H1 (cell line): Measurements from ENCODE around the gene PPM1L. TPM values are rescaled to one million over a fixed set of nuclear protein-coding genes. Genes with fewer than 3 reads are reported as not detected.

Experiments
- CTCF ChIA-PET: fragments of 300-600 bp; sonication (Branson Sonifier 250); formaldehyde crosslinking; loops from one replicate; lab custom pipeline; 2021; ENCODE audit not compliant: partially characterized antibody; lab: Charles Lee
- POLR2A ChIA-PET: fragments of 300-600 bp; sonication (Branson Sonifier 250); formaldehyde crosslinking; loops from one replicate; lab custom pipeline; 2021; ENCODE audit warnings: inconsistent platforms; ENCODE audit not compliant: partially characterized antibody; lab: Charles Lee
- DNase-seq, 2 experiments: peaks; one replicate each; pipeline versions ENCODE4 v3.0.0 to v3.0.0-alpha.2; 2010 to 2022; ENCODE audit warnings: low spot score in 2 of 2, low read depth in 1 of 2, mixed read lengths in 1 of 2
- FAIRE-seq: peaks from 2 replicates; lab custom pipeline; 2011; peaks lifted over from hg19 to GRCh38; lab: Jason Lieb, UNC
- H2AFZ ChIP-seq: 2 replicates; pipeline ENCODE4 v1.8.1; 2012; ENCODE audit warnings: low read length, inconsistent platforms
- H2AK5ac ChIP-seq: 2 replicates; pipeline ENCODE4 v1.6.1; 2013; ENCODE audit warnings: low read depth, low read length
- H2BK120ac ChIP-seq: replicated peaks from 2 replicates; pipeline ENCODE3; 2013; ENCODE audit warnings: low read depth, low read length, inconsistent platforms
- H2BK12ac ChIP-seq: 2 replicates; pipeline ENCODE4 v1.6.1; 2013; ENCODE audit warnings: low read depth, low read length
- H2BK15ac ChIP-seq: 2 replicates; pipeline ENCODE4 v1.6.1; 2013; ENCODE audit warnings: low read length
- H2BK20ac ChIP-seq: 2 replicates; pipeline ENCODE4 v1.6.1; 2013; ENCODE audit warnings: low read length
- H2BK5ac ChIP-seq: 2 replicates; pipeline ENCODE4 v1.6.1; 2013; ENCODE audit warnings: low read depth, low read length
- H3K14ac ChIP-seq: 2 replicates; pipeline ENCODE4 v1.6.1; 2013; ENCODE audit warnings: inconsistent platforms; ENCODE audit not compliant: insufficient read length
- H3K18ac ChIP-seq: 2 replicates; pipeline ENCODE4 v1.6.1; 2013; ENCODE audit warnings: low read length; ENCODE audit errors: extremely low read depth
- H3K23ac ChIP-seq: 2 replicates; pipeline ENCODE4 v1.6.1; 2013; ENCODE audit warnings: inconsistent platforms; ENCODE audit not compliant: insufficient read length
- H3K23me2 ChIP-seq: 2 replicates; pipeline ENCODE4 v1.6.1; 2013; ENCODE audit warnings: low read depth, low read length
- H3K27ac ChIP-seq: 2 replicates; pipeline ENCODE4 v1.6.1; 2011; ENCODE audit warnings: low read depth, low read length, inconsistent platforms
- H3K27me3 ChIP-seq, 4 experiments: replicated peaks in 1 of 4; 1 replicate in 1 of 4; 2 replicates in 3 of 4; pipeline versions ENCODE4 v1.6.1 to v1.8.1; 2011 to 2013; ENCODE audit warnings: low read length in 3 of 4, mild to moderate bottlenecking in 3 of 4, inconsistent platforms in 2 of 4, mixed read lengths in 2 of 4, moderate library complexity in 1 of 4; ENCODE audit not compliant: control insufficient read depth in 3 of 4, insufficient read depth in 3 of 4; ENCODE audit errors: extremely low read depth in 1 of 4
- H3K36me3 ChIP-seq, 4 experiments: 2 replicates each; pipeline versions ENCODE4 v1.6.1 to v1.8.1; 2011 to 2013; ENCODE audit warnings: mild to moderate bottlenecking in 4 of 4, low read length in 3 of 4, moderate library complexity in 2 of 4, control low read depth in 1 of 4, inconsistent platforms in 1 of 4; ENCODE audit not compliant: insufficient read depth in 4 of 4, control insufficient read depth in 2 of 4
- H3K4ac ChIP-seq: replicated peaks from 2 replicates; pipeline ENCODE3; 2013; ENCODE audit warnings: low read length, low read depth, mixed read lengths, inconsistent platforms; ENCODE audit not compliant: insufficient read length
- H3K4me1 ChIP-seq, 4 experiments: replicated peaks in 1 of 4; 1 replicate in 1 of 4; 2 replicates in 3 of 4; pipeline versions ENCODE4 v1.6.1 to v1.8.1; 2011 to 2013; ENCODE audit warnings: low read length in 3 of 4, inconsistent platforms in 2 of 4, mixed read lengths in 1 of 4; ENCODE audit not compliant: insufficient read depth in 4 of 4, control insufficient read depth in 3 of 4
- H3K4me2 ChIP-seq, 2 experiments: 2 replicates each; pipeline versions ENCODE4 v1.6.1 to v1.8.1; 2011 to 2013; ENCODE audit warnings: low read depth in 2 of 2, low read length in 2 of 2, control low read depth in 1 of 2, inconsistent platforms in 1 of 2, mild to moderate bottlenecking in 1 of 2; ENCODE audit not compliant: insufficient read depth in 1 of 2
- H3K4me3 ChIP-seq, 4 experiments: fragments of 200-600, 300-600 bp in 1 of 4; sonication (generic), shearing (Covaris generic), sonication (Bioruptor Twin) in 1 of 4; 2 replicates each; pipeline versions ENCODE4 v1.5.1 to v1.8.1; 2011 to 2016; ENCODE audit warnings: low read length in 4 of 4, low read depth in 3 of 4, control low read depth in 2 of 4, inconsistent platforms in 2 of 4, mild to moderate bottlenecking in 2 of 4, mixed read lengths in 1 of 4, moderate library complexity in 1 of 4; ENCODE audit not compliant: insufficient read depth in 2 of 4; ENCODE audit errors: extremely low read depth in 1 of 4
- H3K56ac ChIP-seq: replicated peaks from 2 replicates; pipeline ENCODE3; 2013; ENCODE audit warnings: low read depth, mild to moderate bottlenecking, mixed read lengths, low read length, inconsistent platforms; ENCODE audit not compliant: insufficient read length
- H3K79me1 ChIP-seq: 2 replicates; pipeline ENCODE4 v1.6.1; 2013; ENCODE audit warnings: low read depth, low read length, control low read depth
- H3K79me2 ChIP-seq, 2 experiments: 2 replicates each; pipeline versions ENCODE4 v1.6.1 to v1.8.1; 2012 to 2013; ENCODE audit warnings: low read length in 2 of 2, mild to moderate bottlenecking in 2 of 2, inconsistent platforms in 1 of 2; ENCODE audit not compliant: insufficient read depth in 2 of 2, control insufficient read depth in 1 of 2
- H3K9ac ChIP-seq, 4 experiments: replicated peaks in 1 of 4; 1 replicate in 1 of 4; 2 replicates in 3 of 4; pipeline versions ENCODE4 v1.6.1 to v1.8.1; 2011 to 2013; ENCODE audit warnings: low read depth in 3 of 4, low read length in 3 of 4, control low read depth in 2 of 4, mild to moderate bottlenecking in 2 of 4, moderate library complexity in 2 of 4, inconsistent platforms in 1 of 4; ENCODE audit errors: extremely low read depth in 1 of 4
- H3K9me3 ChIP-seq, 2 experiments: 2 replicates each; pipeline versions ENCODE4 v1.6.1 to v1.8.1; 2012 to 2013; ENCODE audit warnings: mild to moderate bottlenecking in 2 of 2, moderate library complexity in 2 of 2, control low read depth in 1 of 2, inconsistent platforms in 1 of 2, low read depth in 1 of 2, low read length in 1 of 2, mixed read lengths in 1 of 2; ENCODE audit not compliant: insufficient read depth in 2 of 2
- H4K20me1 ChIP-seq, 2 experiments: replicated peaks in 1 of 2; 2 replicates each; pipeline versions ENCODE3 to v1.8.1; 2011 to 2013; ENCODE audit warnings: inconsistent platforms in 2 of 2, low read length in 2 of 2, mild to moderate bottlenecking in 1 of 2; ENCODE audit not compliant: insufficient read depth in 2 of 2, control insufficient read depth in 1 of 2
- H4K5ac ChIP-seq: 2 replicates; pipeline ENCODE4 v1.6.1; 2013; ENCODE audit warnings: low read length, low read depth, mixed read lengths, inconsistent platforms; ENCODE audit not compliant: insufficient read length
- H4K8ac ChIP-seq: 2 replicates; pipeline ENCODE4 v1.8.0; 2013; ENCODE audit warnings: mild to moderate bottlenecking, moderate library complexity, low read length, inconsistent platforms; ENCODE audit not compliant: insufficient read depth; ENCODE audit errors: extremely low read depth
- H4K91ac ChIP-seq: replicated peaks from 2 replicates; pipeline ENCODE3; 2013; ENCODE audit warnings: low read length, mixed read lengths, inconsistent platforms; ENCODE audit not compliant: insufficient read length
- CHD1 ChIP-seq: IDR thresholded peaks from 2 replicates; pipeline ENCODE4 v1.6.1; 2012; ENCODE audit warnings: low read depth, low read length, improper control_type of control experiment
- CREB1 ChIP-seq: IDR thresholded peaks from 2 replicates; pipeline ENCODE4 v1.6.1; 2012; ENCODE audit warnings: inconsistent platforms
- EZH2 ChIP-seq: fragments of 200-600 bp; sonication (generic); IDR thresholded peaks from 2 replicates; pipeline ENCODE4 v1.7.1; 2012; ENCODE audit warnings: low read depth, mild to moderate bottlenecking, moderate library complexity, low read length, inconsistent platforms; ENCODE audit not compliant: severe bottlenecking
- GABPA ChIP-seq: IDR thresholded peaks from 2 replicates; pipeline ENCODE4 v1.6.1; 2011; ENCODE audit warnings: mild to moderate bottlenecking, low read length, moderate library complexity, borderline replicate concordance; ENCODE audit not compliant: insufficient read depth
- HDAC2 ChIP-seq, 2 experiments: fragments of 300-600 bp in 1 of 2; sonication (generic) in 1 of 2; IDR thresholded peaks; 2 replicates each; pipeline ENCODE4 v1.6.1; 2011 to 2012; ENCODE audit warnings: low read depth in 2 of 2, low read length in 2 of 2, mild to moderate bottlenecking in 2 of 2, moderate library complexity in 2 of 2, borderline replicate concordance in 1 of 2, inconsistent platforms in 1 of 2
- KDM4A ChIP-seq: IDR thresholded peaks from one replicate; pipeline ENCODE4 v1.7.1; 2012; ENCODE audit warnings: low read depth, mild to moderate bottlenecking, moderate library complexity, low read length, inconsistent platforms; ENCODE audit not compliant: severe bottlenecking
- POLR2A ChIP-seq, 2 experiments: IDR thresholded peaks; 1 replicate in 1 of 2; 2 replicates in 1 of 2; pipeline ENCODE4 v1.6.1; 2011; ENCODE audit warnings: low read depth in 2 of 2, low read length in 2 of 2, mild to moderate bottlenecking in 2 of 2; ENCODE audit errors: control extremely low read depth in 1 of 2
- POU5F1 ChIP-seq: IDR thresholded peaks from 2 replicates; pipeline ENCODE4 v1.6.1; 2011; ENCODE audit warnings: low read depth, mild to moderate bottlenecking, low read length, moderate library complexity
- RBBP5 ChIP-seq: IDR thresholded peaks from 2 replicates; pipeline ENCODE4 v1.7.1; 2012; ENCODE audit warnings: low read depth, mild to moderate bottlenecking, inconsistent platforms, low read length, moderate library complexity, borderline replicate concordance
- SIX5 ChIP-seq: IDR thresholded peaks from 2 replicates; pipeline ENCODE4 v1.6.1; 2011; ENCODE audit warnings: mild to moderate bottlenecking, low read depth, low read length
- SP2 ChIP-seq: IDR thresholded peaks from 2 replicates; pipeline ENCODE4 v1.6.1; 2012; ENCODE audit warnings: mild to moderate bottlenecking, low read length, inconsistent platforms
- TAF1 ChIP-seq: IDR thresholded peaks from 2 replicates; pipeline ENCODE4 v1.6.1; 2011; ENCODE audit warnings: mild to moderate bottlenecking, low read depth, low read length
- TAF7 ChIP-seq: optimal IDR thresholded peaks from 2 replicates; pipeline ENCODE3; 2011; ENCODE audit warnings: low read depth, mild to moderate bottlenecking, inconsistent platforms, low read length, moderate library complexity, borderline replicate concordance
- WGBS, 2 experiments: shearing (Covaris generic) in 1 of 2; methylation state at CpG; one replicate each; pipeline versions ENCODE4 v1.1.6 to v1.1.7; 2013 to 2015; ENCODE audit warnings: low lambda C conversion rate in 2 of 2, mixed read lengths in 2 of 2, inconsistent platforms in 1 of 2, low coverage in 1 of 2, missing lambda C conversion rate in 1 of 2; ENCODE audit not compliant: insufficient replicate concordance in 2 of 2, insufficient coverage in 1 of 2, insufficient read length in 1 of 2; ENCODE audit errors: extremely low coverage in 1 of 2, missing lambda C conversion rate in 1 of 2; 5-methylcytosine and 5-hydroxymethylcytosine counted together
- polyA plus RNA-seq, 7 experiments: library from polyadenylated mRNA; depleted of rRNA in 3 of 7; stranded (reverse) in 5 of 7; unstranded in 2 of 7; fragments of >200 nt in 5 of 7; fragments of 200-250 nt in 2 of 7; gene quantifications; 1 replicate in 5 of 7; 2 replicates in 1 of 7; 4 replicates in 1 of 7; pipeline versions ENCODE4 v1.2.1 to v1.2.3, GENCODE V29; 2011 to 2013; ENCODE audit warnings: missing spikeins in 2 of 7, mixed read lengths in 2 of 7
- total RNA-seq: library from RNA; stranded (reverse); fragmentation: NEBNext Ultra II Directional; extraction: Animal tissue kit (Norgen Biotek cat#: 25700); gene quantifications from 2 replicates; pipeline ENCODE4 v1.2.1, GENCODE V29; 2021
- TF ChIP-seq, protein P1 (sequence below): IDR thresholded peaks from 2 replicates; pipeline ENCODE4 v1.6.1; 2012; ENCODE audit warnings: inconsistent platforms

The PPM1L gene
- total and polyA plus RNA-seq, 2 of the 8 experiments (the other 6 are each of a cell fraction or from before 2014, with no cell fraction given), result 2.8 to 18.1 TPM

DNA sequence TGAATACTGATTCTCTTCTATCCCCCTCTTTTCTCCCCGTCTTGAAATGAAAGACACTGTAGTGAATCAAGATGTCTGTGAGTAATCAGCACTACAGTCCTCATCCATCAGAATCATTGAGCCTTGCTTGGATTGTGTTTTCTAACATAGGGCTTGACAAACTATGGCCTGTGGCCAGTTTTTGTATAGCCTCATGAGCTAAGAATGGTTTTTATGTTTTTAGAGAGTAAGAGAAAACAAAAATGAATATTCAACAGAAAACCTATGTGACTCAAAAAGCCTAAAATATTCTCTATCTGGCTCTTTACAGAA, 55.2 kb downstream of the PPM1L start:
- Histone ChIP-seq H3K56ac (no peak overlapping the region), H3K14ac (no peak overlapping the region), H3K18ac (no peak overlapping the region), H3K27ac (no peak overlapping the region), H4K8ac (no peak overlapping the region), H2AK5ac (no peak overlapping the region), H3K27me3 (no peaks in the 10 kb centered on the region), H2BK120ac (no peak overlapping the region), H3K9ac (no peak overlapping the region), H3K9me3 (no peaks in the 10 kb centered on the region), H4K91ac (no peak overlapping the region), H3K23ac (no peak overlapping the region), H4K20me1 (peaks cover 0 to 2% of the 10 kb centered on the region in 2 experiments), H2BK5ac (no peak overlapping the region), H3K36me3 (no peaks in the 10 kb centered on the region), H3K79me2 (peaks cover 0 to 6% of the 10 kb centered on the region in 2 experiments; a peak in 1 of 4 replicates), H3K23me2 (no peaks in the 10 kb centered on the region; the same call in 1 of the 2 replicates), H3K4ac (no peak overlapping the region), H3K4me2 (no peak overlapping the region), H3K4me1 (peaks cover 0 to 4% (median 3%) of the 10 kb centered on the region in 4 experiments; a peak in 4 of 7 replicates), H3K4me3 (no peak overlapping the region), H4K5ac (no peak overlapping the region), H3K79me1 (peaks cover 2% of the 10 kb centered on the region; the same call in 1 of the 2 replicates), H2AFZ (no peak overlapping the region), H2BK20ac (no peak overlapping the region), H2BK15ac (no peak overlapping the region), H2BK12ac (no peak overlapping the region)
- FAIRE-seq (no peak), DNase-seq (no peak)
- POLR2A ChIA-PET, result no interaction called here
- CTCF ChIA-PET, result interaction anchor here (0.7 kb wide), 1 partner anchor 598 kb away, joined by 3 read pairs; no protein-coding TSS in a partner anchor
- 85% methylated on average over 1 of the region's 1 CpG; no CpG with 5 or more reads in 1 of the 2 experiments for WGBS, 2 experiments
- no peak for TF ChIP-seq SIX5
- no peak for TF ChIP-seq CHD1
- no peak for TF ChIP-seq POU5F1
- TF ChIP-seq TAF7, result no peak
- TF ChIP-seq POLR2A (IDR thresholded peaks at IDR 0.05; ENCODE audit: control extremely low read depth in 1 of 2, low read depth in 2 of 2, low read length in 2 of 2), result no peak
- no peak for TF ChIP-seq GABPA
- no peak for TF ChIP-seq EZH2
- TF ChIP-seq CREB1, result no peak
- TF ChIP-seq RBBP5, result no peak
- no peak for TF ChIP-seq KDM4A
- no peak for TF ChIP-seq SP2
- TF ChIP-seq TAF1, result no peak
- TF ChIP-seq, protein P1, sequence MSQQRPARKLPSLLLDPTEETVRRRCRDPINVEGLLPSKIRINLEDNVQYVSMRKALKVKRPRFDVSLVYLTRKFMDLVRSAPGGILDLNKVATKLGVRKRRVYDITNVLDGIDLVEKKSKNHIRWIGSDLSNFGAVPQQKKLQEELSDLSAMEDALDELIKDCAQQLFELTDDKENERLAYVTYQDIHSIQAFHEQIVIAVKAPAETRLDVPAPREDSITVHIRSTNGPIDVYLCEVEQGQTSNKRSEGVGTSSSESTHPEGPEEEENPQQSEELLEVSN, result no peak
- TF ChIP-seq HDAC2 (IDR thresholded peaks at IDR 0.05; ENCODE audit: borderline replicate concordance in 1 of 2, low read depth in 2 of 2, low read length in 2 of 2), result no peak
